D721Med (cell line): ENCODE measurements around the gene USF2.

Experiments used
- DNase-seq: peaks from one replicate; pipeline ENCODE4 v3.0.0; 2011; ENCODE audit warnings: low spot score; ENCODE audit not compliant: insufficient read length
- FAIRE-seq: peaks from 2 replicates; lab custom pipeline; 2011; peaks lifted over from hg19 to GRCh38; lab: Jason Lieb, UNC
- TF ChIP-seq, protein P1 (sequence below): IDR thresholded peaks from 2 replicates; pipeline ENCODE4 v1.5.1; 2012; ENCODE audit warnings: mild to moderate bottlenecking, control low read depth; ENCODE audit not compliant: insufficient read depth; ENCODE audit errors: missing control alignments

Gene USF2

DNA sequence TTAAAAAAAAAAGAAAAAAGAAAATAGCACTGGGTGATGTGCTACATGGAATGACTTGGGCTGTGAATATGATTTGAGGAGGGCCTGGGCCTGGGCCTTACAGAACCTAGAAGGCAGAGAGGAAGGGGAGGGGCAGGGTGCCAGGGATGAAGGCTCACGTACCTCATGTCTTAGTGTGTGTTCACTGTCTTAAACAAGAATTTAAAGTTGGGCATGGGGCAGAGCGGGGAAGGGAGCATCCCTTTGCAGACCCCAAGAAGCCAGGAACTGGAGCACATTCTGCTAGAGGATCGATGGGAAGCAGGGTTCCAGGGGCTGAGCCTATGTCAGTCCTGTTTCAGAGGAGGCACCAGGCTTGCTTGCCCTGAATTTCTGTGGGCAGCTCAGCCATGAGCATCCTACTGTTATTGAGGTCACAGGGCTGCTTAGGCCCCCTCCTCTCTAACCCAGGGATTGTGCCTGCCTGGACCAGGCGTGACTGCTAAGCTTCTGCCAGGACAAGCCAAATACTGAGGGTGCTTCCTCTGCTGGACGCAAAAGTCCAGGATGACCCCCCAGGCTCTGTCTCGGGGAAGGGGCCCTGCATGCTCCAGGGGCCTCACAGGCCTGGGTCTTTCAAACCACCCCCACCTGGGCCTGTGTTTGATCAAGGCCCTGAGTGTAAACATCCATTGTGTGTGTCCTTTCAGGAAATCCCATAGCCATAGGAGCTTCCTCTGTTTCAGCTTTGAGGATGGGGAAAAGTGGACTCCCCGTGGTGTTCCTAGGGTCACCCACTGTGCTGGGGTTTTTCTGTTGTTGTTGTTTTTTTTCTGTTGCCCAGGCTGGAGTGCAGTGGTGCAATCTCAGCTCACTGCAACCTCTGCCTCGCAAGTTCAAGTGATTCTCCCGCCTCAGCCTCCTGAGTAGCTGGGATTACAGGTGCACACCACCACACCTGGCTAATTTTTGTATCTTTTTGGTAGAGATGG, 15.2 kb upstream of the USF2 start:
- FAIRE-seq (no peak), DNase-seq (no peak)
- TF ChIP-seq, protein P1, sequence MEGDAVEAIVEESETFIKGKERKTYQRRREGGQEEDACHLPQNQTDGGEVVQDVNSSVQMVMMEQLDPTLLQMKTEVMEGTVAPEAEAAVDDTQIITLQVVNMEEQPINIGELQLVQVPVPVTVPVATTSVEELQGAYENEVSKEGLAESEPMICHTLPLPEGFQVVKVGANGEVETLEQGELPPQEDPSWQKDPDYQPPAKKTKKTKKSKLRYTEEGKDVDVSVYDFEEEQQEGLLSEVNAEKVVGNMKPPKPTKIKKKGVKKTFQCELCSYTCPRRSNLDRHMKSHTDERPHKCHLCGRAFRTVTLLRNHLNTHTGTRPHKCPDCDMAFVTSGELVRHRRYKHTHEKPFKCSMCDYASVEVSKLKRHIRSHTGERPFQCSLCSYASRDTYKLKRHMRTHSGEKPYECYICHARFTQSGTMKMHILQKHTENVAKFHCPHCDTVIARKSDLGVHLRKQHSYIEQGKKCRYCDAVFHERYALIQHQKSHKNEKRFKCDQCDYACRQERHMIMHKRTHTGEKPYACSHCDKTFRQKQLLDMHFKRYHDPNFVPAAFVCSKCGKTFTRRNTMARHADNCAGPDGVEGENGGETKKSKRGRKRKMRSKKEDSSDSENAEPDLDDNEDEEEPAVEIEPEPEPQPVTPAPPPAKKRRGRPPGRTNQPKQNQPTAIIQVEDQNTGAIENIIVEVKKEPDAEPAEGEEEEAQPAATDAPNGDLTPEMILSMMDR = no peak

DNA sequence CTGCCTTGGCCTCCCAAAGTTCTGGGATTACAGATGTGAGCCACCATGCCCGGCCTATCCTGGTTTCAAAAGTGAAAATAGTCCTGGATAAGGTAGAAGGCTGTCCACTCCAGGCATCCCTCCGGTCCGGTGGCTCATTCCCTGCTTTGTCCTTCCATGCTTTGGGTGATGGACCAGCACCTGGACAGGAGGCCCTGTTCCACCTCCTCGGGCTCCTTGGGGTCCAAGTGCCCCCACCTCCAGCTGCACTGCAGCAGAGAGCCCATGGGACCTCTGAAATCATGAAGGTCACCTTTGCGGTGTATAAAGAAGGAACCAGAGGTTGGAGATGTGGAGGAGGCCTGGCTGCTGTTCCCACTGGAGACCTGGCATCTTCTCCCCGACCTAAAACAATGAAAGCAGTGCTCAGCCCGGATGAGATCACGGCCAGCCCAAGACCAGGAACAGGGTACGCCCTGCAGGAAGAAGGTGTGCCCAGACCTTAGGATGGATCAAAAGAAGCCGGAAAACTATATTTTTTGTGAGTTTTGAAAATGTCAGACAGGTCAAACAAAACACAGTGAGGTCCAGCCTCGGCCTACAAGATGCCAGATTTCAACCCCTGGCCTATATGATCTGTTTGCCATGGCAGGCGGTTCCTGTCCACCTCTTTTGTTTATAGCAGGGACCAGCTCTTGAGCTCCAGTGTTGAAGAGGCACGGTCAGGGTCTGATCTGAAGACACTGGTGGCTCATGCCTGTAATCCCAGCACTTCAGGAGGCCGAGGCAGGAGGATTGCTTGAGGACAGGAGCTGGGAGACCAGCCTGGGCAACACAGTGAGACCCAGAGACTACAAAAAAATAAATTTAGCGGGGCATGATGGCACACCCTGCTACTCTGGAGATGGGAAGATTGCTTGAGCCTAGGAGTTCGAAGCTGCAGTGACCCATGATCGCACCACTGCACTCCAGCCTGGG, 14.1 kb upstream of the USF2 start:
- no peak for FAIRE-seq
- TF ChIP-seq, protein P1 = no peak
- no peak for DNase-seq

DNA sequence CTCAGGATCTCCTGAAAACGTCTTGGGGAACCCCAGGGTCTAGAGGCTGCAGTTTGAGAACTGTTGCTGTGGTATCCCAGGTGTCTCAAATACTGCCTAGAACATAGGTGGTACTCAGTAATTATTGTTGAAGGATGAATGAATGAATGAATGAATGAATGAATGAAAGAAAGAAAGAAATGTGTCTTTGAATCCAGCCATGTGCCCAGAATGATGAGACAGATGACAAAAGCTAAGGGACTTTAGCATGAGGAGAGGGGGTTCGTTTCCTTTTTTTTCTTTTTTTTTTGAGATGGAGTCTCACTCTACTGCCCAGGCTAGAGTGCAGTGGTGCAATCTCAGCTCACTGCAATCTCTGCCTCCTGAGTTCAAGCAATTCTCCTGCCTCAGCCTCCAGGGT, 12.2 kb upstream of the USF2 start:
- TF ChIP-seq, protein P1 = no peak
- FAIRE-seq = no peak
- DNase-seq = no peak

DNA sequence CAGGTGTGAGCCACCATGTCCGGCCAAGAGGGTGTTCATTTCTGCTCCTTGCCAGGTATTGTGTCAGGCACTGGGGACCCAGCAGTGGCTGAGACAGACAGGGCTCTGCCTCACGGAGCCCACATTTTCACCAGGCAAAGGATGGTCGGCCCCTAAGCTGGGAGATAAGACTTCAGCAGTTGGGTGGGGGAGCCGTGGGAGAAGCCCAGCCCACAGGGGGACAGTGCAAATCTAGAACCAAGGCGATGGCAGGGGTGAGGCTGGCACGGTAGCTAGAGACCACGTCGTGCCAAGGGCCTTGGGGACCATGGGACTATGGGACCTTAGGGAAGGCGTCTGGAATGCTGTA, 11.7 kb upstream of the USF2 start:
- no peak for FAIRE-seq
- DNase-seq = no peak
- TF ChIP-seq, protein P1 = no peak

DNA sequence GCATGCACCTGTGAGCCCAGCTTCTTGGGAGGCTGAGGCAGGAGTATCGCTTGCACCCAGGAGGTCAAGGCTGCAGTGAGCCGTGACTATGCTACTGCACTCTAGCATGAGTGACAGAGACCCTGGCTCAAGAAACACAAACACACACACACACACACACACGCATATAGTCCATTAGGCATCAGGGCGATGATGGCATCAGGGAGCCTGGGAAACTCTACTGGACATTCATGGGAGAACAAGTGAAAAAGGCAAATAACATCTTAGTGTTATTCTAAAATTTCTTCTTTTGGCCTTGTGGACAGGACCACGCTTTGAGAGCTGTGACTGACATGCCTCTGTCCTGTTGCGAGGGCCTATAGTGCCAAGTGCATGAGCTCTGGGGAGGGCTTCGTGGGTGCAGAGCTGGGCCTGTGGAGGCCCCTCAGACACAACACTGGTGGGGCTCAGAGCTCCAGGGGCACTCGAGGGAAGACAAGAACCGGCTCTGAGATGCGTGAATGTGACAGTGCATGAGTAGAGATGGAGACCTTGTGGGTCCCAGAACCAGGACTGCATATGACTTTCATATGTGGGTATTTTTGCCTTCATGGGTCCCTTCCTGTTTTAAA, 8.0 kb upstream of the USF2 start:
- DNase-seq (no peak), FAIRE-seq (no peak)
- TF ChIP-seq, protein P1 = no peak

DNA sequence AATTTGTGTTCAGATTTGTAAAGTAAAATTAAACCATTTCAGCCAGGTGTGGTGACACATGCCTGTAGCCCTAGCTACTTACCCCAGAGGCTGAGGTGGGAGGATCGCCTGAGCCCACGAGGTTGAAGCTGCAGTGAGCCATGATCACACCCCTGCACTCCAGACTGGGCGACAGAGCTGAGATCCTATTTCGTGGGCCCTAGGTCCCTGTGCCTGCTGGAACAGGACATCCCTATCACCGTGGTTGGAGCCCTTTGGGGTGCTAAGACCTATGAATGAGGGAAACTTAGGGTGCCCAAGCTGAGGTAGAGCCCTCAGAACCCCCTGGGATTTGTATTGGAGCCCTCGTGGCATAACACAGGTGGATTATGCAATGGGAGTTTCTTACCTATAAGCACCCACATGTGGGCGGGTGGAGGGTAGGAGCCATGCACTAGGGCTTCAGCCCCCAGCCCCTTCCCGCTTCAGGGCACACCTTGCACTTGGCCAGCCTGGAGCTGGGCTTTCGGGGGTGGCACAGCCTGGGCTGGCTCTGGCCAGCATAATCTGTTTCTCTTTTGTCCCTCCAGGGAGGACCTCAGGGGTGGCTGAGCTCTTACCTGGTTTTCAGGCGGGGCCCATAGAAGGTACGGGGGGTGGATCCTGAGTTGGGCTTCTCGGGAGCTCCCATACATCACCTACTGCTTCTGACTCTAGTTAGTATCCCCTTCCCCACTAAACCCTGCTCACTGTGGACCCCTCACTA, 7.2 kb upstream of the USF2 start:
- FAIRE-seq (no peak), DNase-seq (no peak)
- TF ChIP-seq, protein P1 = no peak
